Fibroblast of skin of scalp (primary cell): ENCODE data around the gene NATD1.

ENCODE experiments used
- DNase-seq: peaks from one replicate; pipeline ENCODE4 v3.0.0-alpha.2; 2013

NATD1 gene

GRCh38 chr17:21275047-21275578 is 21.9 kb upstream of the NATD1 start:
- DNase-seq = peak; percentile 75

GRCh38 chr17:21272881-21273792 is 19.9 kb upstream of the NATD1 start:
- no peak for DNase-seq

GRCh38 chr17:21272250-21272649 is 19.0 kb upstream of the NATD1 start:
- DNase-seq = no peak

GRCh38 chr17:21271454-21272183 is 18.4 kb upstream of the NATD1 start:
- no peak for DNase-seq

- DNase-seq = peak; percentile 43
Observed at GRCh38 chr17:21269394-21269793, 16.2 kb upstream of the NATD1 start.

GRCh38 chr17:21268596-21269188 is 15.5 kb upstream of the NATD1 start:
- no peak for DNase-seq

- no peak for DNase-seq
Observed at GRCh38 chr17:21263376-21263775, 10.2 kb upstream of the NATD1 start.

- no peak for DNase-seq
Observed at GRCh38 chr17:21262259-21262993, 9.2 kb upstream of the NATD1 start.

GRCh38 chr17:21258593-21258992 is 5.4 kb upstream of the NATD1 start:
- no peak for DNase-seq

- DNase-seq = no peak
Observed at GRCh38 chr17:21253646-21254441, 634 bp upstream of the NATD1 start.

GRCh38 chr17:21252289-21252795 is 868 bp downstream of the NATD1 start:
- DNase-seq = no peak

GRCh38 chr17:21251337-21252010 is 1.7 kb downstream of the NATD1 start:
- DNase-seq = no peak

- DNase-seq = no peak
Observed at GRCh38 chr17:21250854-21251253, 2.4 kb downstream of the NATD1 start.

GRCh38 chr17:21249920-21250703 is 3.1 kb downstream of the NATD1 start:
- no peak for DNase-seq

GRCh38 chr17:21249086-21249795 is 4.0 kb downstream of the NATD1 start:
- DNase-seq = no peak

GRCh38 chr17:21248500-21248899 is 4.7 kb downstream of the NATD1 start:
- no peak for DNase-seq

- DNase-seq = no peak
Observed at GRCh38 chr17:21247552-21248258, 5.5 kb downstream of the NATD1 start.

- no peak for DNase-seq
Observed at GRCh38 chr17:21246698-21247097, 6.5 kb downstream of the NATD1 start.
